Activated CD4-positive, alpha-beta T cell treated with anti-CD3 and anti-CD28 coated beads for 48 hours (primary cell): ENCODE measurements around the gene IL32.

ENCODE experiments used
- DNase-seq: peaks from one replicate; pipeline ENCODE4 v3.0.0-alpha.2; 2020

The IL32 gene

GRCh38 chr16:3094289-3095027 is 29.0 kb downstream of the IL32 start:
- DNase-seq, result peak; percentile 73

GRCh38 chr16:3095869-3096268 is 30.4 kb downstream of the IL32 start:
- DNase-seq, result peak; percentile 73

GRCh38 chr16:3096362-3096761 is 30.9 kb downstream of the IL32 start:
- DNase-seq, result no peak

- no peak for DNase-seq
Observed at GRCh38 chr16:3097266-3097665, 31.8 kb downstream of the IL32 start.

- DNase-seq, result no peak
Observed at GRCh38 chr16:3098459-3099394, 33.3 kb downstream of the IL32 start, which contains the start of gene ZSCAN10. TSS of gene ZSCAN10 (minus strand) at chr16:3099294. CDS start at chr16:3092937, 6,357 bp downstream.

GRCh38 chr16:3099395-3099731 is 33.9 kb downstream of the IL32 start:
- no peak for DNase-seq

GRCh38 chr16:3099732-3100499 is 34.5 kb downstream of the IL32 start:
- peak; percentile 96 for DNase-seq

- DNase-seq, result peak; percentile 65
Observed at GRCh38 chr16:3101018-3101840, 35.8 kb downstream of the IL32 start.

GRCh38 chr16:3101841-3102470 is 36.5 kb downstream of the IL32 start:
- no peak for DNase-seq

- DNase-seq, result peak; percentile 94
Observed at GRCh38 chr16:3106205-3106928, 40.9 kb downstream of the IL32 start.

GRCh38 chr16:3112058-3112880 is 46.8 kb downstream of the IL32 start, which contains the start of gene ZNF205:
TSS of gene ZNF205 (plus strand) at chr16:3112586. CDS start at chr16:3113431, 845 bp downstream.
- no peak for DNase-seq

- no peak for DNase-seq
Observed at GRCh38 chr16:3112881-3113574, 47.6 kb downstream of the IL32 start.

- no peak for DNase-seq
Observed at GRCh38 chr16:3113765-3114479, 48.5 kb downstream of the IL32 start.

- DNase-seq, result no peak
Observed at GRCh38 chr16:3115003-3115402, 49.6 kb downstream of the IL32 start.

GRCh38 chr16:3115561-3115960 is 50.1 kb downstream of the IL32 start:
- no peak for DNase-seq

- no peak for DNase-seq
Observed at GRCh38 chr16:3118204-3118790, 52.9 kb downstream of the IL32 start.

GRCh38 chr16:3118846-3119245 is 53.4 kb downstream of the IL32 start:
- no peak for DNase-seq
